KMS-11 (cell line): ENCODE results near the gene RAI14.
"Not testable (repeated sequence)": the region's sequence is repeated elsewhere in the genome, so short reads cannot be mapped to it uniquely, and the experiment has no call there.

Experiments
- H2AFZ ChIP-seq: fragments of 200-600 bp; sonication (generic); 2 replicates; pipeline ENCODE4 v1.6.1; 2016; ENCODE audit warnings: antibody characterized with exemption, mixed run types, low read depth
- H3K27ac ChIP-seq: fragments of 200-600 bp; sonication (generic); 2 replicates; pipeline ENCODE4 v1.6.1; 2016; ENCODE audit warnings: mild to moderate bottlenecking, mixed run types
- H3K27me3 ChIP-seq: fragments of 200-600 bp; sonication (generic); 2 replicates; pipeline ENCODE4 v1.6.1; 2017; ENCODE audit warnings: mild to moderate bottlenecking, low read depth, mixed run types, moderate library complexity; ENCODE audit not compliant: insufficient read depth
- H3K36me3 ChIP-seq: fragments of 200-600 bp; sonication (generic); 2 replicates; pipeline ENCODE4 v1.6.1; 2017; ENCODE audit warnings: mild to moderate bottlenecking, mixed run types; ENCODE audit not compliant: insufficient read depth
- H3K4me1 ChIP-seq: fragments of 200-600 bp; sonication (generic); 2 replicates; pipeline ENCODE4 v1.6.1; 2016; ENCODE audit warnings: mild to moderate bottlenecking, low read depth, mixed run types; ENCODE audit not compliant: poor library complexity, severe bottlenecking
- H3K4me2 ChIP-seq: fragments of 200-600 bp; sonication (generic); 2 replicates; pipeline ENCODE4 v1.7.0; 2016; ENCODE audit warnings: mild to moderate bottlenecking, mixed run types
- H3K4me3 ChIP-seq: fragments of 200-600 bp; sonication (generic); IDR thresholded peaks from 2 replicates; pipeline ENCODE4 v1.6.1; 2017; ENCODE audit warnings: low read depth, low read length, mixed read lengths; ENCODE audit not compliant: insufficient read depth
- H3K79me2 ChIP-seq: fragments of 200-600 bp; sonication (generic); 2 replicates; pipeline ENCODE4 v1.6.1; 2016; ENCODE audit warnings: low read depth, mixed run types; ENCODE audit not compliant: insufficient read depth
- H3K9ac ChIP-seq: fragments of 200-600 bp; sonication (generic); 2 replicates; pipeline ENCODE4 v1.6.1; 2016; ENCODE audit warnings: mild to moderate bottlenecking, mixed run types
- H4K20me1 ChIP-seq: fragments of 200-600 bp; sonication (generic); 2 replicates; pipeline ENCODE4 v1.6.1; 2016; ENCODE audit warnings: mild to moderate bottlenecking, mixed run types; ENCODE audit not compliant: insufficient read depth
- CTCF ChIP-seq: fragments of 200-600 bp; sonication (generic); conservative IDR thresholded peaks from 2 replicates; pipeline ENCODE4 v1.6.1; 2017; ENCODE audit warnings: low read depth, mild to moderate bottlenecking, antibody characterized with exemption, low read length, moderate library complexity, mixed read lengths

RAI14 gene

GRCh38 chr5:34820593-34820992 is 164.5 kb downstream of the RAI14 start:
- no peak overlapping the region for H3K4me3 ChIP-seq
- no peak overlapping the region for H3K9ac ChIP-seq
- no peaks in the 10 kb centered on the region for H3K27me3 ChIP-seq
- no peaks in the 10 kb centered on the region for H3K36me3 ChIP-seq
- no peak overlapping the region for H2AFZ ChIP-seq
- H3K4me2 ChIP-seq = no peak overlapping the region
- H3K4me1 ChIP-seq = no peaks in the 10 kb centered on the region
- no peak overlapping the region for H3K27ac ChIP-seq
- no peaks in the 10 kb centered on the region for H4K20me1 ChIP-seq
- H3K79me2 ChIP-seq = no peaks in the 10 kb centered on the region
- no peak for TF ChIP-seq CTCF

DNA sequence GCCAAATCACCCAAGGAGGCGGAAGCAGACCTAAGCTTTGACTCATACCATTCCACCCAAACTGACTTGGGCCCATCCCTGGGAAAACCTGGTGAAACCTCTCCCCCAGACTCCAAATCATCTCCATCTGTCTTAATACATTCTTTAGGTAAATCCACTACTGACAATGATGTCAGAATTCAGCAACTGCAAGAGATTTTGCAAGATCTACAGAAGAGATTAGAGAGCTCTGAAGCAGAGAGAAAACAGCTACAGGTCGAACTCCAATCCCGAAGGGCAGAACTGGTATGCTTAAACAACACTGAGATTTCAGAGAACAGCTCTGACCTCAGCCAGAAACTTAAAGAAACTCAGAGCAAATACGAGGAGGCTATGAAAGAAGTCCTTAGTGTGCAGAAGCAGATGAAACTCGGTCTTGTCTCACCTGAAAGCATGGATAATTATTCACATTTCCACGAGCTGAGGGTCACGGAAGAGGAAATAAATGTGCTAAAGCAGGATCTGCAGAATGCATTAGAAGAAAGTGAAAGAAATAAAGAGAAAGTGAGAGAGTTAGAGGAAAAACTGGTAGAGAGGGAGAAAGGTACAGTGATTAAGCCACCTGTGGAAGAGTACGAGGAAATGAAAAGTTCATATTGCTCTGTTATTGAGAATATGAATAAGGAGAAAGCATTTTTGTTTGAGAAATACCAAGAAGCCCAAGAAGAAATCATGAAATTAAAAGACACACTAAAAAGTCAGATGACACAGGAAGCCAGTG is 167.0 kb downstream of the RAI14 start:
- Histone ChIP-seq H4K20me1 (no peaks in the 10 kb centered on the region), H3K4me2 (no peak overlapping the region), H3K27ac (no peak overlapping the region), H2AFZ (no peak overlapping the region), H3K4me3 (no peak overlapping the region), H3K9ac (no peak overlapping the region), H3K79me2 (no peaks in the 10 kb centered on the region), H3K27me3 (no peaks in the 10 kb centered on the region), H3K4me1 (no peaks in the 10 kb centered on the region), H3K36me3 (no peaks in the 10 kb centered on the region)
- TF ChIP-seq CTCF = no peak

GRCh38 chr5:34826347-34826746 is 170.2 kb downstream of the RAI14 start:
- H4K20me1 ChIP-seq = no peaks in the 10 kb centered on the region
- H3K27ac ChIP-seq = no peak overlapping the region
- H3K79me2 ChIP-seq = no peaks in the 10 kb centered on the region
- no peak overlapping the region for H2AFZ ChIP-seq
- H3K4me1 ChIP-seq = no peaks in the 10 kb centered on the region
- H3K4me3 ChIP-seq = no peak overlapping the region
- H3K4me2 ChIP-seq = no peak overlapping the region
- H3K36me3 ChIP-seq = no peaks in the 10 kb centered on the region
- H3K9ac ChIP-seq = no peak overlapping the region
- no peaks in the 10 kb centered on the region for H3K27me3 ChIP-seq
- no peak for TF ChIP-seq CTCF

- Histone ChIP-seq H3K4me3 (no peak overlapping the region), H3K27me3 (no peaks in the 10 kb centered on the region), H3K27ac (no peak overlapping the region), H2AFZ (no peak overlapping the region), H4K20me1 (no peaks in the 10 kb centered on the region), H3K9ac (no peak overlapping the region), H3K79me2 (no peaks in the 10 kb centered on the region), H3K4me1 (no peaks in the 10 kb centered on the region), H3K4me2 (no peak overlapping the region), H3K36me3 (no peaks in the 10 kb centered on the region)
- no peak for TF ChIP-seq CTCF
These were observed 171.7 kb downstream of the RAI14 start for GRCh38 chr5:34827588-34828506.

- H3K4me2 ChIP-seq, H3K4me1 ChIP-seq, H3K27me3 ChIP-seq, H3K79me2 ChIP-seq, H4K20me1 ChIP-seq, H2AFZ ChIP-seq, H3K27ac ChIP-seq, H3K4me3 ChIP-seq, H3K9ac ChIP-seq, H3K36me3 ChIP-seq: not testable (repeated sequence)
These were observed 174.7 kb downstream of the RAI14 start for GRCh38 chr5:34830827-34831226.
